Stimulated activated CD8-positive, alpha-beta memory T cell treated with anti-CD3 and anti-CD28 coated beads, Interleukin-12 subunit alpha, Interleukin-12 subunit beta, amount 100 ng/mL, for 24 hours (primary cell): ENCODE results near the gene ACER3.
"Not testable (repeated sequence)": the region's sequence is repeated elsewhere in the genome, so short reads cannot be mapped to it uniquely, and the experiment has no call there.

Source experiments
- DNase-seq: peaks from one replicate; pipeline ENCODE4 v3.0.0-alpha.2; 2020; ENCODE audit errors: extremely low read depth

The ACER3 gene

DNA sequence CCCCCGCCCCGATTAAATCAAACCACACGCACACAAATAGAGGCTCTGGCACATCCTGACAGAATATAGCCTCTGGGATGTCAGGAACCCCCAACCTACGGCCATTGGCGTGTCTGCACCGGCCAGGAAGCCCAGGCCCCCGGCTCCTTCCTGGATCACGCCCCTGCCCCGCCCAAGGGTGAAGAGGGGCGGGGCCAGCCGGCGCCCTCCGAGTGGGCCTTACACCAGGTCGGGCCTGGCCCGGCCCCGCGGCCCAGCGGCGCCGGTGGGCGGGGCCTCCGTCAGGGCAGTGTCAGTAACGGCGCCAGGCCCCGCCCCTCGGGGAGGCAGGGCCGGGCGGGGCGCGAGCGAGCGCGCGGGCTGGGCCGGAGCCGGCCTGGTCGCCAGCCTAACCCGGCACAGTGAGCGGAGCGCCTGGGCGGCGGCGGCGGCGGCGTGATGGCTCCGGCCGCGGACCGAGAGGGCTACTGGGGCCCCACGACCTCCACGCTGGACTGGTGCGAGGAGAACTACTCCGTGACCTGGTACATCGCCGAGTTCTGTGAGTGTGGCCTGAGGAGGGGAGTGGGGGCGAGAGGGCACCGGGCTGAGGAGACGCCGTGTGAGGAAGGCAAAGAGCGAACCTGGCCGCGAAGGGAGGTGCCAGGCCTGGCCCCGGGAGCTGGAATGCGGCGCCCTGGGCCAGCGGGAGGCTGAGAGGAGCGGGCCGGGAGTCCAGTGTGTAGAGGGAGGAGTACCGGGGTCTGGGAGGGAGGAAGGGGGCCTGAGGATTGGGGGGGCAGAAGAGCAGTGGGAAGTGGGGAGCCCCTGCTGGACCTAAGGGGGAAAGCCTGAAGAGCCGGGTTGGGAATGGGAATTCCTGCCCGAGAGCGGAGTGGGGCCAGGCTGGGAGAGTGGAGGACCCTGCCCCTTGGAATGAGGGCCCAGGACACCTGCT lies at the start of gene ACER3:
TSS of gene ACER3 (plus strand) at position 380 of the 937 bp plus-strand sequence. CDS start at position 439, 59 bp downstream.
- DNase-seq: peak; percentile 72

DNA sequence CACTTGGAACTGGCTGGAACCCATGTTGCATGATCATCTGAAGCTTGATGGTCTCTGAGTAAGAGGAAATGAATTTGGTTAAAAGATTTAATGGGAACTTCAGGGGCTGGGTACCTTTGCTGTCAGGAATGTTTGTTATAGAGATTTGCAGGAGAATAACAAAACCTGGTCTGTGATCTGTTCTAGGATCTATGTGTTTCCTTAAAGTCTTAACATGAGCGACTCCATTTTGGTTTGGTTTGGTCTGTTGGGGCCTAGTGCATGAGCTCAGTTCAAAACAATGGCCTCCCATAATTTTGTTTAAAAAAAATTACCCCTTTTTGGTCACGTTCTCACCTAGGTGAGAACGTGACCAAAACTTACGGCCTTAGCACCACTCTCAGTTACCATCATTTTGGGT lies 49.5 kb upstream of the ACER3 start:
- DNase-seq: no peak

DNA sequence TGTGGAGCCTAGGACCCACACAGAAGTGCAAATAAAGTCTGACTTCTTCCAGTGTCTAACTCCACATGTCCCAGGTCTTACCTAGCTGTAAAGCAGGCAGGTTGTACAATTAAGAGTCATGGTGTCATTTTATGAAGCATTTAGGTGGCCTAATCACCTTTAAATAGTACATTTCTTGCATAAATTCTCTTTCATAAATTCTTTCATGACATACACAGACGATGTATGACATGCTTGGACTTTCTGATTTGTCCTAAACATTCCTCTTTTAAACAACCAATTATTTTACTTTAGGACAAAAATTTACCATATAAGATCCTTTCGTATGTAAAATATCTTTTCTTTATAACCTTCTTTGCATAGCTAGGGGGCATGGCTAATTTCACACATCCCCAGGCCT lies 46.3 kb upstream of the ACER3 start:
- no peak for DNase-seq

DNA sequence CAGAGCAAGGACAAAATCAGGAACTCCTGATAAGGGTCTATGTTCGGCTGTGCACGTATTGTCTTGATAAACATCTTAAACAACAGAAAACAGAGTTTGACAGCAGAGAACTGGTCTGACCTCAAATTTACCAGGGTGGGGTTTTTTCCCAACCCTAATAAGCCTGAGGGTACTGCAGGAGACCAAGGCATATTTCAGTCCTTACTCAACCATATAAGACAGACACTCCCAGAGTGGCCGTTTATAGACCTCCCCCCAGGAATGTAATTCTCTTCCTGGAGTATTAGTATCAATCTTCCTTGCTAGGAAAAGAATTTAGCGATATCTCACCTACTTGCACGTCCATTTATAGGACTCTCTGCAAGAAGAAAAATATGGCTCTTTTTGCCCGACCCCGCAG lies 45.0 kb upstream of the ACER3 start:
- not testable (repeated sequence) for DNase-seq

DNA sequence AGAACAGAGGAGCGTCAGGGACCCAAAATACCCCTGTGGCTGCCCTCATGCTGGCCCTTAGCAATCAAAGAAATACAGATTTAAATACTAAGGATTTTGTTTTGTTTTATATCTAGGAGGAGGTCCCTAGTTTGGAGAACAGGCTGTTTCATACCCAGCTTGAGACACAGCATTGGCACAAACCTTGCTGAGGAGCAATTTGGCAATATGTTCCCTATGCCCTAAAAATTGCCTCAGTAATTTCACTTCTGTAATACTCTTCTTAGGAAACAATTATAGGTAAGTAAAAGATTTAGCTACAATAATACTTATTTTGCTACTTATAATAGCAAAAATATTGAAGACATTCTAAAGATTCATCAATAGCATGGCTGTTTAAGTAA lies 40.5 kb upstream of the ACER3 start:
- no peak for DNase-seq

DNA sequence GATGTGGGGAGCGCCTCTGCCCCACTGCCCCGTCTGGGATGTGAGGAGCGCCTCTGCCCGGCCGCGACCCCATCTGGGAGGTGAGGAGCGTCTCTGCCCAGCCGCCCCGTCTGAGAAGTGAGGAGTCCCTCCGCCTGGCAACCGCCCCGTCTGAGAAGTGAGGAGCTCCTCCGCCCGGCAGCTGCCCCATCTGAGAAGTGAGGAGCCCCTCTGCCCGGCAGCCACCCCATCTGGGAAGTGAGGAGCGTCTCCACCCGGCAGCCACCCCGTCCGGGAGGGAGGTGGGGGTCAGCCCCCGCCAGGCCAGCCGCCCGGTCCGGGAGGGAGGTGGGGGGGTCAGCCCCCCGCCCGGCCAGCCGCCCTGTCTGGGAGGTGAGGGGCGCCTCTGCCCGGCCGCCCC lies 39.3 kb upstream of the ACER3 start:
- DNase-seq: not testable (repeated sequence)

DNA sequence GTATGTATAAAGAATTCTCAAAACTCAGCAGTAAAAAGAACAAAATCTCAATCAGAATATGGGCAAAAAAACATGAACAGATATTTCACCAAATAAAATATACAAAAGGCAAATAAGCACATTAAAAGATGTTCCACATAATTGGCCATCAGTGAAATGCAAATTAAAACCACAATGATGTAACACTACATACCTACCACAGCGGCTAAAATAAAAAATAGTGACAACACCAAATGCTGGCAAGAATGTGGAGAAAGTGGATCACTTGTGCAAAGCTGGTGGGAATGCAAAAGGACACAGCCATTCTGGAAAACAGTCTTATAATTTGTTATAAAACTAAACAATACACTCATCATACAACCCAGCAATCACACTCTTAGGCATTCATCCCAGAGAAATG lies 38.3 kb upstream of the ACER3 start:
- DNase-seq: no peak

DNA sequence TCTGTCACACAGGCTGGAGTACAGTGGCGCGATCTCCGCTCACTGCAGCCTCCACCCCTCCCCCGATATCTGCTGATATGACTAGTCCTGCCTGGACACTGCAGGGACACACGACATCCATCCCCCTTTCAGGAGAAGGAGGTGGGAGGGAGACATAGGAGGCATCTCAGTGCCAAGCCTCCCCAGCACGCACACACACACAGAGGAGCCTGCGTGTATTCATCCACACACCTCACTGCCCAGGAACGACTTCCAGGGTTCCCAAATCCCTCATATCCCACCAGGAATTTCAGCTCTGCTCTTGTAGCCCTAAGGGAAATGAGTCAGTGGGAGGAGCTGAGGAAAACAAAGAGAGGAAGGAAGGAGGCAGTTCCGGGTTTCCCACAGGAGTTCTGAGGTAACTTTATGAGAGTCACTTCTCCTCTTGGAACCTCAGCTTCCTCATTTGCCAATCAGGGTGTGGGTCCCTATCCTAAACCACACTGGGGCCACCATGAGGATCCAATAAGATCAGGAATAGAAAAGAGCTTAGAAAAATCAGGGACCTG lies 37.2 kb upstream of the ACER3 start:
- DNase-seq: no peak

DNA sequence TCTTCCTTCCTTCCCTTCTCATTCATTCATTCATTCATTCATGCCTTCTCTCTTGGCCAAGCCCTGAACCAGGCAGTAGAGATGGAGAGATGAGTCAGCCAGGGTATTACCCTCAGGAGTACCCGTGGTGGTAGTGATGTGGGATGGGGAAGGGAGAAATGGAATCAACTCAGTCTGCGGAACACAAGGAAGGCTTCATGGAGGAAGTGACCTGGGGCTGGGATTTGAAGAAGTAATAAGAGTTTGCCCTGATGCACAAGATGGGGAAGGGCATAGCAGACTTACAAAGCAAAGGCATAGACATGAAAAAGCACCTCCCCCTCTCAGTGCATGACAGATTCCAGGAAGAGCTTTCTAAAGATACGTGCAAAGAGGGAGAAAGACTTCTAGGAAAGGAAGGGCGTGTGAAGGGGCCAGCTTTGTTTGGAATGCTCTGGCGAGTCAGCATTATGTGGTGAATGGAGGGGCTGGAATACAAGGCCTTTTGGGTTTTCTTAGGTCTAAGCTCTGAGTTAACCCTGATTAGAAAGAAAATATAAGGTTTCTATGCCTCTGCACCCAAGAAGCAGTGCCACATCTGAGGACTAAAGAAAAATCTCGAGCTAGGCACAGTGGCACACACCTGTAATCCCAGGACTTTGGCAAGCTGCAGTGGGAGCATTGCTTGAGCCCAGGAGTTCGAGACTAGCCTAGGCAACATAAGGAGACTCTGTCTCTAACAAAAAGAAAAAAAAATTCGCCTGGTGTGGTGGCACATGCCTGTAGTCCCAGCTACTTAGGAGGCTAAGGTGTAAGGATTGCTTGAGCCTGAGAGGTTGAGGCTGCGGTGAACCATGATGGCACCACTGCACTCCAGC lies 36.4 kb upstream of the ACER3 start:
- no peak for DNase-seq

DNA sequence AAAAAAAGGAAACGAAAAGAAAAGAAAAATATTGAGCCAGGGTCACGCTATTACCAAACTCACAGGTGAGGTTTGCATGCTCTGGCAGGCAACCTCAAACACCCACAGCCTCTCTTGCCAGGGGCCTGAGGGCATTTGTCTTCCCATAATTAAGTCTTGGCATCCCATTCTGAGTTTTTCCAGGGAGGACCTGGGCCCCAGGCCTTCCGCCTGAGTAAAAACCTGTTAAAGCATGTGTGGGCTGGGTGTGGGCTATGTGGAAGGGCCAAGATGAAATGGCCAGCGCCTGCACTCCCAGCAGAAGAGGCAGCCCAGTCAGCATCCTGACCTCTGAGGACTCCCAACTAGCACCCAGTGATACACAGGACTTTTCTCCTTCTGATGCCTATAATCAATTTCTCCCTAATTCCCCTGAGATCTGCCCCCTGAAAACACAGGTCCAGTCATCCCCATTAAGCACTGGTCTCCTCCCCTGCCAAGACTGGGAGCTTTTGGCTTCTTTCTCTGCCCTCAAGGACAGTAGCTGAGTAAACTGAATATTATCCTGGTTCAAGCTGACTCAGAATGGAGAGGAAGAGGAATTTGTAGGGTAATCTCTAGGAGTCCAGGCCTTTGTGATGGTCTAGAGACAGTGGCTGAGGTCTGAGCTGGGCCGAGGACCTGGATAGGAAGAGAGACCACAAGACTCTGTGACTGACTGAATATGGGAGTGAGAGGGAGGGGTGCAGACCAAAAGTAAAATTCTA lies 35.6 kb upstream of the ACER3 start:
- DNase-seq: no peak

DNA sequence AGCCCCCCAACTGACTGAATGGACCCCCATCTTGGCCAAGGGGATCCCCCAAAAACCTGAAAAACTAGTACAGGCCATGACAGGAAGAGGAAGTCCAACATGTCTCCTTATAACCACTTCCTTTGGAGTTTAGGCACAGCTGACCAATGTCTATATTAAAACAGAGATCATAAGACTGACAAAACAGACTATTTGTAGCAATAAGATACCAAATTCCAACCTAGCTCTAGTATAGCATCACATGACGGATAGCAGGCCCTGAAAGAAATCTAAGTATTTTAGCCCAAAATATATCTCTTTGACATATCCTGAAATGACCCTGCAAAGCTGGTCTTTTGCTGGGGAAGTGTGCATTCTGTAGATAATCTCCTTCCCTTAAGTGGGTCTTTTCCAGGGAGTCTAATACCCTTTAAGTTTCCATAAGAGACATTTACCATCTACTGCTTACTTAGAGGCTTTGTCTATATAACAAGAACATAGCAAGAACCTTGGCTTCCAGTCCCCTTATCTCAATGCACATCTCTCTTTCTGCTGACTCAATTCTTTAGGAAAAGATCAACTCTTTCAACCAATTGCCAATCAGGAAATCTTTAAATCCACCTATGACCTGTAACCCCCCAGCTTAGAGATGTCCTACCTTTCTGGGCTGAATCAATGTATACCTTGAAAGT lies 34.9 kb upstream of the ACER3 start:
- DNase-seq: no peak

DNA sequence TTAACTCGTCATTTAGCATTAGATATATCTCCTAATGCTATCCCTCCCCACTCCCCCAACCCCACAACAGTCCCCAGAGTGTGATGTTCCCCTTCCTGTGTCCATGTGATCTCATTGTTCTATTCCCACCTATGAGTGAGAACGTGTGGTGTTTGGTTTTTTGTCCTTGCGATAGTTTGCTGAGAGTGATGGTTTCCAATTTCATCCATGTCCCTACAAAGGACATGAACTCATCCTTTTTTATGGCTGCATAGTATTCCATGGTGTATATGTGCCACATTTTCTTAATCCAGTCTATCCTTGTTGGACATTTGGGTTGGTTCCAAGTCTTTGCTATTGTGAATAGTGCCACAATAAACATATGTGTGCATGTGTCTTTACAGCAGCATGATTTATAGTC lies 34.2 kb upstream of the ACER3 start:
- DNase-seq: not testable (repeated sequence)

DNA sequence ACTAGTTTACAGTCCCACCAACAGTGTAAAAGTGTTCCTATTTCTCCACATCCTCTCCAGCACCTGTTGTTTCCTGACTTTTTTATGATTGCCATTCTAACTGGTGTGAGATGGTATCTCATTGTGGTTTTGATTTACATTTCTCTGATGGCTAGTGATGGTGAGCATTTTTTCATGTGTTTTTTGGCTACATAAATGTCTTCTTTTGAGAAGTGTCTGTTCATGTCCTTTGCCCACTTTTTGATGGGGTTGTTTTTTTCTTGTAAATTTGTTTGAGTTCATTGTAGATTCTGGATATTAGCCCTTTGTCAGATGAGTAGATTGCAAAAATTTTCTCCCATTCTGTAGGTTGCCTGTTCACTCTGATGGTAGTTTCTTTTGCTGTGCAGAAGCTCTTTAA lies 33.7 kb upstream of the ACER3 start:
- not testable (repeated sequence) for DNase-seq

DNA sequence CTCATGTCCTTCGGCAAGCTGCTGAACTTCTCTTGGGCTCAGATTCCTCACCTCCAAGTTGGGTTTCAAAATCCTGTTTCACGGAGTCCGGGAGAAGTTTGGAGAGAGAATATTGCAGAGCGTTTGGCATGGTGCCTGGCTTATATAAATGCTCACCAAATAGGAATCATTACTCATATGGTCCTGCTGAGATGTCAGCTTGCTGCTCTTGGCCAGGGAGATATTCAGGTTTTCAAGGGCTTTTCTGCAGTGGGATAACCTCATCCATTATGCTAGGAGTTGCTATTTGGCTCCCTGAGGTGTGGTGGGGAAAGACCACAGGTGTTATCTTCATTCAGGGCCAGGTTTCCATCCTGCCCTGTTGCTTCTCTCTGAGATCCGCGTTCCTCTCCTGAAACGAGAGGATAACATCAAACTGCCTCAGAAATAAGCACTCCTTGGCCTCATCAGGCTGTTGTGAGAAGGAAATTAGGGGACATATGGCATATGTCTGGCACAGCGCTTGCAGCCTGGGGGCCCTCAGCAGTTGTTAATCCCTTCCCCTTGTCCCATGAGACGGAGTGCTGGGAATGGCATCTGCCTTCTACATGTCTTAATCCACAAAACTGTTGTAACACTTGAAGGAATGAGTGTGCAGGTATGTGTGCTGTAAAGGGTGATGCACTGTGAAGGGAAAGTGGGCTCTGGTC lies 29.9 kb upstream of the ACER3 start:
- no peak for DNase-seq

DNA sequence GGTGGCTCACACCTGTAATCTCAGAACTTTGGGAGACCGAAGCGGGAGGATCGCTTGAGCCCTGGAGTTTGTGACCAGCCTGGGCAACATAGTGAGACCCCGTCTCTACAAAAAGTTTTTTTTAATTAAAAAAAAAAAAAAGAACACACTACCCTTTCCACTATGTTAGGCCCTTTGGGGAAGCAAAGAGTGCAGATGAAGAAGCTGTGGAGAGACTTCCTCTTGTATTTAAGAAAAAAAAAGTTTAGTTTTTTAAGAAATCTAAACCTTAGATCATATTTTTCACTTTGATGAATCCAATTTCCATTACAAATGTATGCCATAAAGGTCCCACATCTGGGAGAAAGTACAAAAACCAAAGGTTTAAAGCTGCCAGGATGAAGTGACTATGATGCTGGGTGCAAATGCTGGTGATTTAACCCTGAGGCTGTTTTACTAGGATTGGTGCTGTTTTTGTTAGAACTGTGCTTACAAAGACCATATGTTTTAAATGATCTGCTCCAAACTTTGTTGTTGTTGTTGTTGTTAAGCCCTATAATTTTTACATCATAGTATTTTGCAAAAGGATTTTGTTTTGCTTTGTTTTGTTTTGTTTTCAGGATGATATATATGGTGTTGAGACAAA lies 28.9 kb upstream of the ACER3 start:
- DNase-seq: no peak

DNA sequence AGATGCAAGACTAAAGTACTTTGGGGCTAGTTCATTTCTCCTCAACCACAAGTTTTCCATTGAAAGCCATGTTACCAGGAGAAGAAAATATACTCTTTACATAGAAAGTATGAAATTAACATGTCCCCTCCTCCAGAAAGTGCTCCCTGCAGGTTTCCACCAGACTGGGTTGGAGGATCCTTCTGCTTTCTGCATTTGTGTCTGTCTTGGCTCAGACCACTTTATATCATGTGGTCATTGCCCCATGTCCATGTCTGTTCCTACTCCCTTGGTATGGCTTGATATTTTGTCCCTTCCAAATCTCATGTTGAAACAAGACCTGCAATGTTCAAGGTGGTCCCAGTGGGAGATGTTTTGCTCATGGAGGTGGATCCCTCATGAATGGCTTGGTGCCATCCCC lies 28.4 kb upstream of the ACER3 start:
- DNase-seq: no peak

DNA sequence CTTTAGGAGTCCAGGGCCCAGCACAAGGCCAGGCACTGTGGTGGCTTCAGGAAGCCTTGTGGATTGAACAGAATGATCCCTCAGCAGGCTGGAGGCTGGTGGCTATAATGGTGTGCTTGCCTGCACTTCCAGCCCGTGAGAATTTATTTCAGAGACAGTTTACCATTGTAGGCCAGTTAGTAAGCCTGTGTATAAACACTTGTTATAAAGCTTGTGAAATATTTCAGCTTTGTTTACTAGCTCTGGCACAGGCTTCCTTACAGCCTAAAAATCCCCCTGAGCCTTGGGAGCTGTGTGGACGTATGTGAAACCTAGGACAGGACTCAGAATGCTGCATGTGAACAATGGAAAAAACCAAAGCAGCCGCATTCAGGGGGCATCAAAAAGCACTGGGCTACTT lies 26.6 kb upstream of the ACER3 start:
- DNase-seq: no peak

DNA sequence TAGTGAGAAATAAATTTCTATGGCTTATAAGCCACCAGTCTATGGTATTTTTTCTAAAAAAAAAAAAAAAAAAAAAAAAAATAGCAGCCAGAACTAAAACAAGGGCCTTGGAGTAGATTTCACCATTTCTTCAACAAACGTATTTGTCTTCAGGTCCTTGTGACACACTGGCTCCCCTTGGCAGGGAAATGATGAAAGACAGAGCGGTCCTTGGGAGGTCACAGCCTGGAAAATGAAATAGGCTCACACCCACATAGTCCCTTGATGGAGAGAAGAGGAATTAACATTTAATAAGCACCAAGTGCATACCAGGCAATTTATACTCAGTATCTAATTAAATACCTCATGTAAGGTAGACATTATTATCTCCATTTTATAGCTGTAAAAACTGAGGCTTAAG lies 25.7 kb upstream of the ACER3 start:
- no peak for DNase-seq

DNA sequence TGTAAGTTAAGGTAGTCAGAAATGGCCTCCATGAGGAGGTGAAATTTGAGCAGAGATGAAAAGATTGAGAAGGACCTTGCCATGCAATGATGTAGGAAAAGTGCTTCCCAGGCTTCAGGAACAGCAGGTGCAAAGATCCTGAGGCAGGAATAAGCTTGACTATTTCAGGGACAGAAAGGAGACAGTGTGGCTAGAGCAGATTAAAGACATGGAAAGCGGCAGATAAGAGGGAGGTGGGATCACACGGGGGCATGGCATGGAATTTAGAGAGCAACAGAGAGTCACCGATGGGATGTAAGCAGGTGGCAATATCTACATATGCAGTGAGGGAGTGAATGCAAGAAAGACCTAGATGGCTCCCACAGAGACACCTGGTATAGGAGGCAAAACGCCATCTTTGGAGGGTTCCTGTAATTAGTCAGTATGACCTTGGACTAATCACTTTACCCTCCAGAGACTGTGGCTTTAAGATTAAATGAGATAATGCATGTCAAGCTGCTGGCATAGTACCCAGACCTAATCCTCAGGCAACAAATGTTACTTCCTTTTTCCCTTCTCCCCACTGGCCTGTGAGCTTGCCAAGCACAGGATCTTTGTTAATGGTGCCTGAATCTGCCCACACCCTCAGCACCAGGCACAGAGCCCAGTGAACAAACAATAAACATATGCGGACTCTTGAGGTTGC lies 24.6 kb upstream of the ACER3 start:
- no peak for DNase-seq
